Neuron (in vitro differentiated cells): ENCODE measurements around the gene DRC7.
"Not testable (repeated sequence)": the region's sequence is repeated elsewhere in the genome, so short reads cannot be mapped to it uniquely, and the experiment has no call there.

Source experiments
- H2AFZ ChIP-seq: one replicate; pipeline ENCODE4 v1.6.1; 2013; ENCODE audit warnings: low read depth, mild to moderate bottlenecking, inconsistent platforms, low read length, moderate library complexity
- H3K27me3 ChIP-seq: one replicate; pipeline ENCODE4 v1.6.1; 2013; ENCODE audit warnings: low read length; ENCODE audit not compliant: insufficient read depth
- H3K36me3 ChIP-seq: one replicate; pipeline ENCODE4 v1.6.1; 2013; ENCODE audit warnings: low read length; ENCODE audit not compliant: insufficient read depth
- H3K4me1 ChIP-seq: one replicate; pipeline ENCODE4 v1.6.1; 2013; ENCODE audit warnings: low read length; ENCODE audit not compliant: insufficient read depth
- H3K4me3 ChIP-seq: 2 replicates; pipeline ENCODE4 v1.5.1; 2013; ENCODE audit warnings: mild to moderate bottlenecking, low read length, moderate library complexity
- H3K9me3 ChIP-seq: one replicate; pipeline ENCODE4 v1.6.1; 2013; ENCODE audit warnings: low read length

DRC7 gene

DNA sequence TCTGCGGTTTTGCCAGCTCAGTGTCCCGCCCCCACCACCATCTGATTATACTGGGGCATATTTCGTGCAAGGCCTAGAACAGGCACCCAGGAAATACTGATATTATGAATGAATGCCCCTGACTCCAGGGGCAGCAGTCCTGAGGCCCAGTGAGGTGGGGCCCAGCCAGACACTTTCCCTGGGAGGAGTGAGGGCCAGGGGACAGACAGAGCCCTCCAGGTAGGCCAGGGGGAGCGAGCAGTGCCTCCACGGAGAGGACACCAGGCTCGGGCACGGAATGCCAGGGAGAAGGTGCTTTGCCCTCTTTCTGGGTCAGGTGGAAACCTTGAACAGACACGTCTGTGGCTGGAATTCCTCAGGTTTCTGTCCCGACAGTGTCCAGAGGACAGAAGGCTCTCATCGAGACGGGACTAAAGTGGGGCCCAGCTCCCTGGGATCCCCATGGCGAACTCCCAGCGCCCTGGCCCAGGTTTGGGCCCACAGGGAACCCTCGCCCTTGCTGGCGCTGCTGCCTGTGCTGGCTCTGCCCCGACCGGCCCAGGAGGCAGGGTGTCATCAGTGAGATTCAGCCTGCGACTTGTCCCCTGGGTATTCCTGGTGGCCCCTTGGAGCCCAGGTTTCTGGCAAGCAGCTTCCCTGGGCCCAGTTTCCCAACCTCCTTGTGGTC, 45.3 kb downstream of the DRC7 start:
- Histone ChIP-seq H3K4me1 (peaks cover 14% of the 10 kb centered on the region), H3K9me3 (no peaks in the 10 kb centered on the region), H2AFZ (no peak overlapping the region), H3K4me3 (no peak overlapping the region), H3K36me3 (peaks cover 20% of the 10 kb centered on the region), H3K27me3 (no peaks in the 10 kb centered on the region)

- Histone ChIP-seq H2AFZ (no peak overlapping the region), H3K4me3 (no peak overlapping the region), H3K36me3 (peaks cover 20% of the 10 kb centered on the region), H3K27me3 (no peaks in the 10 kb centered on the region), H3K9me3 (no peaks in the 10 kb centered on the region), H3K4me1 (peaks cover 14% of the 10 kb centered on the region)
Measured at GRCh38 chr16:57740423-57741071, 45.9 kb downstream of the DRC7 start.

- no peaks in the 10 kb centered on the region for H3K9me3 ChIP-seq
- H3K4me1 ChIP-seq, result peaks cover 9% of the 10 kb centered on the region
- peaks cover 20% of the 10 kb centered on the region for H3K36me3 ChIP-seq
- no peaks in the 10 kb centered on the region for H3K27me3 ChIP-seq
- no peak overlapping the region for H2AFZ ChIP-seq
- H3K4me3 ChIP-seq, result no peak overlapping the region
Measured at GRCh38 chr16:57741660-57742191, 47.1 kb downstream of the DRC7 start.

DNA sequence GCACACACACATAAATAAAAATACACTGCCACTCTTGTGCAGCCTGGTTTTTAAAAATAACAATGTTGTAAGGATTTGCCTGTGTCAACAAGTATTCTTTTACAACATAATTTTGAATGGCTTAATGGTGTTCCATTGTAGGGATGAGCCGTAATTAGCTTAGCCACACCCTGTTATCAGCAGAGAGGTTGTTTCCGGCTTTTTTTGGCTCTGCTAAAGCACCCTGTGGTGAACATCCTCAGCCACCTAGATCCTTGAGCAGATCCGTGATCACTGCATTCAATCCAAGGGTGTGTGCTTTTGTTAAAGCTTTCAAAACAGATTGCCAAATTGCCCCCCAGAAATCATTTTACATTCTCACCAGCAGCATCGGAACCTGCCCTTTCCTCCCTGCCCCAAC, 47.9 kb downstream of the DRC7 start:
- Histone ChIP-seq H3K27me3 (no peaks in the 10 kb centered on the region), H3K9me3 (no peaks in the 10 kb centered on the region), H2AFZ (no peak overlapping the region), H3K36me3 (peaks cover 23% of the 10 kb centered on the region), H3K4me3 (no peak overlapping the region), H3K4me1 (peaks cover under 1% of the 10 kb centered on the region)

DNA sequence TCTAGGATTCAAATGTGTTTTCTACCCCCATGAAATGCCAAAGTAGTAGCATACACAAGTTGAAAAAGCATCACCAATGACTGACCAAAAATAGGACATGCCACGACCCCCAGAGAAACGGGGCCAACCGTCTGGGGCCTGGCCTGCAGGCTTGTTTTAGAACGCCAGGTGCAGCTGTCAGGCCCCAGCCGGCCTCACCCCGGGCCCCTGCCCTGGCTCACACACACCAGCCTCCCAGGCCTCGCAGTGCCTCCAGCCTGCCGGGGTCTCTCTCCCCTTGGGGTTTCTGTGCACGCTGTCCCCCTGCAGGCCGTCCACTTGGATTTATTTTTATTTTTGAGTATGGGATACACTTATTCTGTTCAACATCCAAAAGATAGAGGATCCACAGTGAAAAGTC, 48.9 kb downstream of the DRC7 start:
- H3K9me3 ChIP-seq, result no peaks in the 10 kb centered on the region
- no peaks in the 10 kb centered on the region for H3K27me3 ChIP-seq
- no peaks in the 10 kb centered on the region for H3K4me1 ChIP-seq
- H2AFZ ChIP-seq, result no peak overlapping the region
- peaks cover 24% of the 10 kb centered on the region for H3K36me3 ChIP-seq
- no peak overlapping the region for H3K4me3 ChIP-seq

DNA sequence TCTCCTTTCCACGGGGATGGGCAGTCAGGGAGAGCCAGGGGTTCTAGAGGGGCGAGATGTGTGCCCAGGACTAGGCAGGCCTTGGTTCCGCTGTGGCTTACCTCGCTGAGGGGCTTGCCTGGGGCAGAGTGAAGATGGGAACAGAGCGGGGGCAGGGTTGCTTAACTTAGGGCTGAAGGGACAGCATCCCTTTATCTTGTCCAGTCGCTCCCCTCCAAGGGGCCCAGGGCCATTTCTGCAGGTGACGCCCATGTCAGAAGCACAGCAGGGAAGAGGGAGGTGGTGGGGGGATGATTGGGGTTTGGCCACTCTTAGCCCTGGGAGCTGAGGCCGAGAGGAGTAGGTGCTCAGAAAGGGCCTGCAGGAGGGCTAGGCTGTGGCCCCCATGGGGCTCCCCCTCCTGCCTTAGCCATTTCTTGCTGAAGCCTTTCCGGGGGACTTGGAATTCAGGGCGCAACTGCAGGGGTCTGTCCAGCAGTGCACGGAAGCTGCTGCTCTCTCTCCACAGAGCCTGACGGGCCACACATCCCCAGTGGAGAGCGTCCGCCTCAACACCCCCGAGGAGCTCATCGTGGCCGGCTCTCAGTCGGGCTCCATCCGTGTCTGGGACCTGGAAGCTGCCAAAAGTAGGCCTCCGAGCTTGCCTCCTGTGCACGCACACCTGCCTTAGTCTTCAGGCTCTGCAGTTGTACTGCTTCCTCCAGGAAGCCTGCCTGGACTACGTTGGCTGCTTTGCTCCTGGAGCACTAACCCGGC, 49.5 kb downstream of the DRC7 start:
- H3K4me1 ChIP-seq, result no peaks in the 10 kb centered on the region
- no peak overlapping the region for H2AFZ ChIP-seq
- peaks cover 25% of the 10 kb centered on the region for H3K36me3 ChIP-seq
- no peak overlapping the region for H3K4me3 ChIP-seq
- H3K9me3 ChIP-seq, result no peaks in the 10 kb centered on the region
- no peaks in the 10 kb centered on the region for H3K27me3 ChIP-seq

GRCh38 chr16:57744642-57744903, 50.0 kb downstream of the DRC7 start:
- no peaks in the 10 kb centered on the region for H3K9me3 ChIP-seq
- peaks cover 23% of the 10 kb centered on the region for H3K36me3 ChIP-seq
- no peaks in the 10 kb centered on the region for H3K27me3 ChIP-seq
- no peaks in the 10 kb centered on the region for H3K4me1 ChIP-seq
- no peak overlapping the region for H3K4me3 ChIP-seq
- no peak overlapping the region for H2AFZ ChIP-seq

DNA sequence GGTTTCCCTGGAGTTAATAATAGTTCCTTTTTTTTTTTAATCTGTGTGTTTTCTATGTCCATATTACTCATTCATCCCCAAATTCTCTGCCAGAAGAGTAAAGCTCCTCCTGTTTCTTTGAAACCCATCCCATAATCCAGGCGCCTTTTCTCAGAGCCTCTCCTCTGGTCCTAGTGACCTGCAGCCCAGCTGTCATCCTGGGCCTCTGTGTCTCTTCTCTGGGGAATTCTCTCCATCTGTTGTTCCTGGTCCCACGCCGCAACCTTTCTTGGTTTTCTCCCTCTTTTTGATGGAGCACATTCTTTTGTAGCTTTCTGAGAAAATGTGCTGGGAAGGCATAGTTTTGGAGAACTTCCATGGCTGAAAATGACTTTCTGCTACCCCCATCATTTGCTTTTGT, 51.2 kb downstream of the DRC7 start:
- peaks cover 27% of the 10 kb centered on the region for H3K36me3 ChIP-seq
- no peaks in the 10 kb centered on the region for H3K4me1 ChIP-seq
- H3K27me3 ChIP-seq, result no peaks in the 10 kb centered on the region
- no peak overlapping the region for H3K4me3 ChIP-seq
- H3K9me3 ChIP-seq, result no peaks in the 10 kb centered on the region
- H2AFZ ChIP-seq, result no peak overlapping the region

- not testable (repeated sequence) for H2AFZ ChIP-seq, H3K4me3 ChIP-seq, H3K27me3 ChIP-seq, H3K4me1 ChIP-seq, H3K9me3 ChIP-seq
- H3K36me3 ChIP-seq, result peaks cover 31% of the 10 kb centered on the region
Measured at GRCh38 chr16:57746316-57746715, 51.7 kb downstream of the DRC7 start.

GRCh38 chr16:57747091-57747490, 52.5 kb downstream of the DRC7 start:
- Histone ChIP-seq H3K4me3 (no peak overlapping the region), H3K9me3 (no peaks in the 10 kb centered on the region), H3K27me3 (no peaks in the 10 kb centered on the region), H3K36me3 (peaks cover 36% of the 10 kb centered on the region), H2AFZ (no peak overlapping the region), H3K4me1 (no peaks in the 10 kb centered on the region)

DNA sequence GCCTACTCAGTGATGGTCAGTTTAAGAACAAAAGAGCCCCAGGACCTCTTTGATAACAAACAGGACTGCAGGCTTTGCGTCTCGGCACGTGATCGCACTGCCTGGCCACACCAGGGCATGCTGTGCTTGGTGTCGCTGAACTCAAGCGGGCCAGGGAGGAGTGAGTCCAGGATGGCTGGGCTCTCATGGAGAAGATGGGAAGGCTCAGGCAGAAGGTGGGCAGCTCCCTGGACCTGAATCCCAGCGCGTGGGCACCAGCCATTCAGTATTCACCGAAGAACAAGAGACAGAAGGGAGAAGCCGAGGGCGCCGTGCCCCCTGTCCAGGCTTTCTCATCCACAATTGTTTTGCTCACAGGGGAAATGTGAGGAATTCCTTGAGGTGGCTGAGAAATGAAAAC, 52.9 kb downstream of the DRC7 start:
- Histone ChIP-seq H3K4me3 (no peak overlapping the region), H3K4me1 (no peaks in the 10 kb centered on the region), H3K9me3 (no peaks in the 10 kb centered on the region), H3K27me3 (no peaks in the 10 kb centered on the region), H2AFZ (no peak overlapping the region), H3K36me3 (peaks cover 40% of the 10 kb centered on the region)

GRCh38 chr16:57747996-57748395, 53.4 kb downstream of the DRC7 start:
- H3K4me3 ChIP-seq, result no peak overlapping the region
- peaks cover 41% of the 10 kb centered on the region for H3K36me3 ChIP-seq
- H2AFZ ChIP-seq, result no peak overlapping the region
- no peaks in the 10 kb centered on the region for H3K27me3 ChIP-seq
- no peaks in the 10 kb centered on the region for H3K9me3 ChIP-seq
- H3K4me1 ChIP-seq, result no peaks in the 10 kb centered on the region

GRCh38 chr16:57748596-57748995, 54.0 kb downstream of the DRC7 start:
- Histone ChIP-seq H3K4me1 (no peaks in the 10 kb centered on the region), H3K9me3 (no peaks in the 10 kb centered on the region)

More at GRCh38 chr16:57748596-57748995, 54.0 kb downstream of the DRC7 start:
- no peak overlapping the region for H2AFZ ChIP-seq
- no peak overlapping the region for H3K4me3 ChIP-seq
- peaks cover 44% of the 10 kb centered on the region for H3K36me3 ChIP-seq
- no peaks in the 10 kb centered on the region for H3K27me3 ChIP-seq
